HG03159 (cell line): ENCODE measurements around the gene PLEKHG1.

Source experiments
- ATAC-seq: cut with Tn5 transposase; IDR thresholded peaks from one replicate; pipeline ENCODE4 v1.9.1; 2021; ENCODE audit warnings: mild to moderate bottlenecking, moderate library complexity; ENCODE audit not compliant: unreplicated experiment

PLEKHG1 gene

DNA sequence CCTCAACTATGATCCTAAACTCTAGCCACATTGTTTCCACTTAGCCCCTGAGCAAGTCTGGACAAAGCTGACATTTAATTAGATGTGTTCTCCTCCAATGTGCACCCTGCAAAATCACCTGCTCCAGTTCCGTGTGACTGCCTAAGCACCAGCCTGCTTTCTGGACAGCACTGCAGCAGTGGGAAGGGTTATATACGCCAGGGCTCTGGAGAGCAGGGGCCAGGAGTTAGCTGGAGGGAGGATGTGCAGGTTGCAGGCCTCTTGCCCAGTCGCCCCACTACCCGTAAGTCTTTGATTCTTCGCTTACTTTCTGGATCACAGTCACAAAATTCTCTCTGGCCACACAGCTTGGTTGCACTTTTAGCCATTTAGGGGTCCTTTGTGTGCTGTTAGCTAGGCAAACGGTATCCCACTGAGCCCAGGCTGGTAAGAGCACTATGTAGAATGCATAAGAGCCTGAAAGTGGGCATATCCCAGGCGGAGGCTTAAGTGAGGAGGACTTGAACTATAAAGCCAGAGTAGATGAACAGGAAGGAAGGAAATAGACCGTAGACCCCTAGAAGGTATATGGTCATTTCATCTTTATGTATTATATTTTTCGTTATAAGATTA, 10.7 kb upstream of the PLEKHG1 start:
- ATAC-seq = no peak

DNA sequence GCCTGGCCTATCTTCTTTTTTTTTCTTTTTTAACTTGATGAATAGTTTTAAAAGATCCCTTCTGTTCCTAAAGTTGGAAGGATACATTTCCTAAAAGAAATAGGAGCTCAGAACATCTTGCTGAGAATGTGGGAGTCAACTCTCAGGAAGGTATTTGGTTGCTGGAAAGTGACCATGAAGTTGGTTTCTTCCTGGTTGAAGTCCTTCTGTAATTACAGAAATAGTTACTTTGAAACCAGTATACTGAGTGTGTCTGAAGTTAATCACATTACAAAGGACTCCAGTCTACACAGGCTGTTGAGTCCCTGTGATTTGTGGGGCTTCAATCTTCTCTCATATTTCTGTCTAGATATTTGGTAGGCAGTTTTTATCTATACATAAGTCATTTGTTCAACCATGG, 9.8 kb upstream of the PLEKHG1 start:
- ATAC-seq = no peak

DNA sequence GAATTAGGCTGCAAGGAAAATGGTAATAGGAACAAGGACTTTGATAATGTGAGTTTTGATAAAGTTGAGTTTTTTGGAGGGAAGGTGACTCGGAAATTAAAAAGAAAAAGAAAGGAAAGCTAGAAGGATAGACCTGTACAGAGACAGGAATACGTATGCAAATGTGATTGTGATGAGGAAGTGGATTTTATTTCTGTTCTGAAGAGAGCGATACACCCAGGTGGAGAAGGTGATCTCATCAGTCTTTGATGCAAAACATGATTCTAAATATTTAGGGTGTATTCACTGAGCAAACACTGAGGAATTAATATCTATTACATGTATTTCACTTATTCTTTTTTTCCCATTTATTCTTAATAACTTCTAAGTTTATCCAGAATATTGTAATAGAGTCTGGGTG, 9.2 kb upstream of the PLEKHG1 start:
- no peak for ATAC-seq

DNA sequence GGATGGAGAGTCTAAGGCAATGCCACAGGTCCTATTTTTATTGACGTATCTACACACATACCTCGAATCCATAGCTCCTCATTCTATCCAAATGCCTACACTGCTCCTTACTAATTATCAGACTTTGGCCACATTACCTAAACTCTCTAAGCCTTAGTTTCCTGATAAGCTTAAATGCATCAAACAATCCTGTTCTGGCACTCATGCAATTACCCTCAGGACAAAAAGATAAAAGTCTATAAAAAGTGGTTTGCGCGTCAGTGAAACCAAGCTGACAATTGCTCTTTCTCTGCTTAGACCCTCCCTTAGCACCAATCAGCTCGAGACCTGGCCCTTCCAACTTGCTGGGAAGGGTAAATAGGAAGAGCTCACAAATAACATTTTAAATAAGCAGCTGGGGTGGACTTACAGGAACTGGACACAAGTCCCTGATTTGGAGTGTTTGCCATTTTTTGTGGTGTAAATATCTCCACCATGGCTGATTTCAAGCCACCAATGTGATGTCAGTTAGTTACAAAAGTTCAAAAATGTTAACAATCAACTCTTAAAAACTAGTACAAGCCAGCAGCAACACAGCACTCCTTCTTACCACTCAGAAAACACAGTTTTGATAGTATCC, 7.2 kb upstream of the PLEKHG1 start:
- no peak for ATAC-seq

DNA sequence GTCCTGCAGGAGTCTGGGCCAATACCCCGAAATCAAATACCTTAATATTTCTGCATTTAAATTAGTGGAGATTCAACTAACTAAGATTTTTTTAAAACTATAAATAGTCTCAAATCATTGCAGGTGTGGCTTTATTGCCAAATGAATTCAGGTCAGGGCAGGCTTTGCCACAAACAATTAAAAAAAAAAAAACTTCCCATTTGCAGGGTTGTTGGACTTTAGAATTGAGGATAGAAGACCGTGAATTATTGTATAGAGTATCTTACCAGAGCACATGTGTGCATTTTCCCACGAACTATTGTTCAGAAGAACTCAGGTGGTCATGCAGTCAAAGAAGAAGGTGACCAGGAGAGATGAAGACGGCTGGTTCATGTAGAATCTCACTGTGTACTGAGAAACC, 6.6 kb upstream of the PLEKHG1 start:
- no peak for ATAC-seq

DNA sequence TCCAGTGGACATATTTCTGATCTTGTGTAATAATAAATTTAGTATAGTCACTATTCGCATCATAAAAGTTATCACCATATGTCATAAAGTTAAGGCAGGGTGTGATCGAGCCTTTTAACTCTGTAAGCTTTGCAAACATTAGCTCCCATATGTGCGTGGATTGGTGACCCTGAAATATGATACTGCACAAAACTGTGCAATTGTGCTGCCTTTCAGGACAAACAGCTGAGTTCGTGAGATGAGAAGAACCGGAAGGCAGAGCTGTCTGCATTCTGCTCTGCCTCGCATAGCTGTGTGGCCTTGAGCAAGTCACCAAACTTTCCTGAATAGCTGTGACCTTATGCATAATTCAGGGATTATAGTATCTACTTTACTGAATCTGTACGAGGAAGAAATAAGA, 3.2 kb upstream of the PLEKHG1 start:
- ATAC-seq = no peak

DNA sequence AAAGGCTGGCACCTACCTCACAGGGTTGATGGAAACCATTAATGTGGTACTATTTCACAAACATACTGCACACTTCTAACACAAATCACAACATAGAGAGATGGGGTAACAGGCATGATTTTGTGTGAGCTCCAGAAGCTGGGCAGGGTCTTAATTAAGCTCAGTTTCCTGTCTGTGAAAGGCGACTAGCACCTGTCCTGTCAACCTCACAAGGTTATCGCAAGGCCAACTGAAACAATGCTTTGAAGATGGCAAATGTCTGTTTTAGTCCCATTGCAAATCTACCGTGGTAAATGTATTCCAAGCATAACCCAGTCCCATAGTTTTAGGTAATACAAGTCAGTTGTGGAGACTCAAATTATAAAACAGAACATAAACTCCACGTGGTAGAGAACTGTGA, 1.3 kb upstream of the PLEKHG1 start:
- ATAC-seq = no peak

DNA sequence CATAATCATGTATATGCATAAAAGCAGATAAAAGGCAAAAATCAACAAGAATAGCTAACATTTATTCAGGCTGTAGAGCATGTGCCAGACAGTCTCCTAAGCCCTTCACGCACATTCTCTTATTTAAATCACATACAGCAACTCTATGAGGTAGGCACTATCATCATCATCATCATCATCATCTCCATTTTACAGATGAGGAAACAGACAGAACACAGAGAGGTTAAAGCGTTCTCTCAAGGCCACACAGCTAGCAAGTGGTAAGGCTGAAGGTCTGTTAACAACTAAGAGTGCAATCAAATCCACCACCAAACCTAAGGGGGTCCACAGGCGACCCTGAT, 857 bp upstream of the PLEKHG1 start:
- no peak for ATAC-seq

DNA sequence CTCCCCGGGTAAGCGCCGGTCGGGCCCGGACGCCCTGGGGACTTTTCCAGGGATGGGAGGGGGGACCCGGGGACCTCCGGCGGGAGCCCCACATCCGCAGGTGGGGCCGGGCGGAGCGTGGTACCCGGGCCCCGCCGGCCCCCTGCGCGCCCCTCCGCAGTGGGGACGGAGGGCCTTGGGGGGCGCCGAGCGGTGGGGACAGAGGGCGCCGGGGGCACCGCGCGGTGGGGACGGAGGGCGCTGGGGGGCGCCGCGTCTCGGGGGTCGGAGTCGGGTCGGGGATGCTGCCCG, 270 bp downstream of the PLEKHG1 start:
- no peak for ATAC-seq

DNA sequence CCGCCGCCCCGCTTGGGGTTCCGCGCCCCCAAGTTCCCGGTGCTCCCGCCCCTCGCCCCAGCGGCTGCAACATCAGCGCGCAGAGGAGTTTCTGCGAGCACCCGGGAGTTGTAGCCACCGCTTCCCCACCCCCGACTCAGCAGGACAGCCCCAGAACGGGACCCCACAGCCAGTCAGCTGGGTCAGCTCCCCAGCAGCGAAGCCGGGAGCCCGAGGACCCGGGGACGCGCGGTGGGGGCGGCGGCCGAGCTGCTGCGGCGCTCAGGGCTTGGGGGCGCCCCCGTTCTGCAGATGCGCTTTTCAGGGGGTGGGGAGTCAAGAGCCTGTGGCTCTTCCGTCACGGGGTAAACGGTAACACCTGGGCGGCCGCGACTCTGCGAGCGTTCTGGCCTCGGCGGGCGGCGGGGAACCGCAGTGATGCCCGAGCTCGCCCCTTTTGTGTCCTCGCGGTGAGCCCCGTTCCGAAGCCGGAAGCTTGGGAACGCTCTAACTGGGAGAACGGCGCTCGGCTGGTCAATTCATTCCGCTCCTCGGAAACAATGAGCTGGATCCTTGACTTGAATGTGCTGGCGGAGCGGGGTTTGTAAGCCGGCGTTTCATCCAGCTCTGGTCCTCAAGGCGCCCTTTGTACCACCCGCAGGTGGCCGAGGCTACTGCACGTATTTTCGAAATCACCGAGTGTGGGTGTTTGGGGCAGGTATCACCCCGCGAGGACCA, 774 bp downstream of the PLEKHG1 start:
- peak; percentile 75 for ATAC-seq

DNA sequence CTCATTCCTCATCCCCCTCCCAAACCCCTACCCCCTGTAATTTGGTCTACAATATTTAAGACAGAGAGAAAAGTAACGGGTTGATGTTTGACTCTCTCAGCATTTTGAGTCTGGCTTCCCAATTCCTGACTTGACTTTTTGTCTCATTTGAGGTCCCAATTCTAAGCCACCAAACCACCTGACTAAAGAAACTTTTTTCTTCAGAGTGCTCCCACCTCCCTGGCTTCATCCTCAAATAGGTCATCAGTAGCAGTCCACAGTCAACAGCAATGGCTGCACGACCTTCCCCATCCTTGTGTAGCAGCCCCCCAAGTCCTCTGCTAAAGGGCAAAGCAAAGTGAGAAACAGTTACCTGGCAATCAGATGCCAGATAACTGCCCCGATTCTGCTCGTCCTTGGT, 1.8 kb downstream of the PLEKHG1 start:
- ATAC-seq = no peak

DNA sequence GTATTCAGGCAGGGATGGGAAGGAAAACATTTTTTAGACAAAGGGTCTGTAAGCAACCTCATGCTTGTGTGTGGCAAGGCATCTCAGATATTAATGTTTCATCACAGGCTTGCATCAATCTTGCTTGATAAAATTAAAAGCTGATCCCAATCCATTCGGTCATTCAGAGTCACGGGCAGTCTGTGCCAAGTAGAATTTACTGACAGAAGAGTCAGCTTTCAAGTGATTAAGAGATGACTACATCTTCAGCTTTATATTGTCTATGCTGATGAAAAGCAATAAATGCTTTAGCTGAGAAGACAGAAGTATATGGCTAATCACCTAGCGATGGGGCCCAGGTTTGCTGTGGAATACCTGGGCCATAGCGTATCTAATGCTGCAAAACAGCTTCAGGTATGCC, 3.5 kb downstream of the PLEKHG1 start:
- no peak for ATAC-seq

DNA sequence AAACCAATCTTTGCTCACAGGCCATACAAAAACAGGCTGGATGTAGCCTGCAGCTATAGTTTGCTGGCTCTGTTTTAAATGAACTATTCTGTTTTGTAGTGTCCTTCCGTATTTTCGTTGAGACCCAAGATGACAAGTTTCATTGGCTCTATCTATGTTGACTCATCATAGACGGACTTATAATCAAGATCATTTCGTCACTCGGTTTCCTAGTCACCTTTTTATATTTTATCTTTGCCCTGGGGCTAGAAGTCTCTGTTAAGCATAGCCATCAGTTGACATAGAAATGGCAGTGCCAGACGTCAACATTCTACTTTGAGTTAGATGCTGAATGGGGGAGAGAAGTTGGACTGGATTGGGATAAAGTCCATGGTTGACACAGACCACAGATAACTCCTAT, 4.8 kb downstream of the PLEKHG1 start:
- no peak for ATAC-seq

DNA sequence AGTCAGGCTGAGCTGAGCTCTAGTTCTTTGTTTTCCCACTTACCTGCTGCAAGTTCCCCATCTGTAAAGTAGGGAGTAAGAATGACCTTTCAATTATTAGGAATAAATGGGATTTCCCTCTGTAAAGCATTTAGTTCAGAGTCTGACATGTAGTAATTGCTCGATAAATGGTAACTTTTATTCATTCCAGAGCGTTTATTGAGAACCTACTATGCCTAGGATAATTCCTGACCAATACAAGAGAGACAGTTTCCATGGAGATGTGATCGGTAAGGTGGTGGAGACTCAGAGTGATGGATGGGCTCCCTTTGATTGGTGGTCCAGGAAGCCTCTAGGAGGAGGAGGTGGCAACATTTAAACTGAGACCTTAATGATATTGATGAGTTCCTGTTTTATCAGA, 5.6 kb downstream of the PLEKHG1 start:
- no peak for ATAC-seq

DNA sequence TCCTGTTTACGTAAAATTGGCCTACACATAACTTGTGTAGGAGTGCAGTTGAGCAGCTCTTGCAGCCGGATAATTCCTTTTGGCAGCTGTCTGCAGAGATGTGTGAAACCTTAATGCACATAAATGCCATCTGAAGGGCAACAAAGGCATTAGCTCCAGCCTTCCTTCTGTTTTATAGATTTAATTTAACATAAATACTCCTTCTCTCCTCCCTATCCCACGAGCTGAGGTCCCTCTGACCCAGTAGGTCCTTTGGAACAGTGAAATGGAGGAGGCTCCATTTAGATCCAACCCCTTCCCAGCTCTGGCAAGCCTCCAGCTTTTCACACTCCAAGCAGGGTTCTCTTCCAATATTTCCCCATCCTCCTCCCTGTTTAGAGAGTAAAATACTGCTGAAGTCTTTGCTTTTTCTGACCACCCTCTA, 6.5 kb downstream of the PLEKHG1 start:
- no peak for ATAC-seq

DNA sequence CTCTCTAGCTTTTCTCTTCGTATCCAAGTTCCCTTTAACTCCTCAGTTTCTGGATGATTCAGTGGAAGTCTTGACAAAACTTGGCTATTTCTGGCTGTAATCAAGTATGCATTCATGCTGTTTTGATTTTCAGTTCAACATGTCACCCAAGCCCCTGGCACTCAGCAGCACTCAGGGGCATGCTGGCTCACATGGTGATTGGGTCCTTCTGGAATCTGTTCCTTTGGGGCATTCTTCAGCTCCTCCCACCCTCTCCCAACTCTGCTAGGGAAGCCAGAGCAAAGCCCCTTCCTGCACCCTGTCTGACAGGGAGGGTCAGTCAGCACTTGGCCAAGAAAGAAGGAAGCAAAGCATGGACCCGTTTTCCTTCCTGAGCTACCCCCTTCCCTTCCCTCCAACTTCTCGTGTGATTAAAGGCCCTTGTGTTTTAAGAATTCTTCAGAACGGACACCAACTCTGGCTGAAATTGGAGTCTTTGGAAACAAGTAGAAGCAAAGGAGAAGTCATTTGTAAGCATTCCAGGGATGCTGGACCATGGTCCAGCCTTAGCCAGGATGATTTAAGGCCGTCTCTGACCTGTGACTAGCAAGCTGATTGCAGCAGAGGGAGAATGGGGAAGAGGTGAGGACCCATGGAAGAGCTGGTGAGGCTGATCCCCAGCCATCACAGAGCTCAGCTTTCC, 7.1 kb downstream of the PLEKHG1 start:
- no peak for ATAC-seq

DNA sequence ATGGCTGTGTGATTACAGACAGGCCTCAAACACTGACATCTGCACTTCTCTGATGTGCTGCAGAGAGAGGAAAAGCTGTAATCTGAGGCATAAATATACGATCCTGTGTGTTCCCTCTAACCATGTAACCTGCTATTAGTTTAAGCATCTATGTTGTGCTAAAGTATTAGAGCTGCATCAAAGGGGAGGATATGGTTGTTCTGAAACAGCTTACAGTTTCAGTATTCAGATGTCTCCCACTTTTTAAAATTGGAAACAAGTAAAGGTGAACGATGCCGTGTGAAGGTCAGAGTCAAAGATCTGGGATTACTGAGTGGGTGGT, 7.6 kb downstream of the PLEKHG1 start:
- ATAC-seq = no peak

DNA sequence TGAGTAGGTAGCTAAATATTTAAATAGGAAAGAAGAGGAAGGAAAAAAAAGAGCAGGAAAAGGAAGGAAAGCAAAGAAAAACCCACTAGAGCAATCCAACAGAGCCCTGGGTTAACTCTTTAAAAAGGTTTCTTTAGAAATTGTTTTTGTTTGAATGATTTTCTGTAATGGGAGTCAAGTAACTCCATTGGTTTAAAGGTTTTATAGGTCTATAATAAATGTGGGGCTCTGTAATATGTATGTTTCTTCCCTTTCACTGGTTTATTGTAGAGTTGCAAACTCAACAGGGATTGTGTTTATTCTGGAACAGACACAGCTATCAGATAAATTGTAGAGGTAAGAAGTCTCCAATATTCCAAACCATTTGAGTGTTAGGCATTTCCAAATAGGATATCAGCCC, 10.9 kb downstream of the PLEKHG1 start:
- ATAC-seq = no peak

DNA sequence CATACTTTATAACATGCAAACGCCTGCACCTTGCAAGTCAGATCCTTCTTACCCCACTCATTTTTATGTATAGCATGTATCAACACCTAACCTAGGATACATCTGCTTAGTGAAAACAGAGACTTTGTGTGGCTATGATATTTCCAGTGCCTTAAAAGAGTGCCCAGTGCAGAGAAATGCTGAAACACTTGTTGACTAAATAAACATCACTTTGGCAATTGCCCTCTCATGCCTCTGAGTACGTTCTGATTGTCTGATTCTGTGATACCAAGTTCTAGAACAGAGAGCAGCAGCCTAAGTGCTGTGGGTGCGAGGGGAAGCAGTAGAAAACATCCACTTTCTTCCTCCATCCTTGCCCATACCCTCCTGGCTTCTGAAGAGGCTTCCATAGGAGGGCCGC, 13.6 kb downstream of the PLEKHG1 start:
- no peak for ATAC-seq

DNA sequence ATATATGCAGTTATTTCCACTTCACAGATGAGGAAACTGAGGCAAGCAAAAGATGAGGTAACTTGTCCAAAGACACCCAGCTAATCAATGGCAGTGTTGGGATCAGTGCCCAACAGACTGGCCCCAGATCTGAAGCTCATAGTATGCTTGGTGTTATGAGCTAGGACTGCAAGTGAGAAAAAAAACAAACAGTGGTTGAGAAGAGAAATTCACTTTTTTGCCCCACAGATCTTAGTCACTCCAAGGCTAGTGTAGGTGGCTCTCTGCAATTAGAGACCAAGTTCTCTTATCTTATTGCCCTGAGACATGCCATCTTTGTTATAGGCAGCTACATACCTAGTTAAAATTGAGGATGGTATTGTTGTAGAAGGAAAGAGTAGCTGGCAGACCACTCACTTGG, 16.3 kb downstream of the PLEKHG1 start:
- no peak for ATAC-seq

DNA sequence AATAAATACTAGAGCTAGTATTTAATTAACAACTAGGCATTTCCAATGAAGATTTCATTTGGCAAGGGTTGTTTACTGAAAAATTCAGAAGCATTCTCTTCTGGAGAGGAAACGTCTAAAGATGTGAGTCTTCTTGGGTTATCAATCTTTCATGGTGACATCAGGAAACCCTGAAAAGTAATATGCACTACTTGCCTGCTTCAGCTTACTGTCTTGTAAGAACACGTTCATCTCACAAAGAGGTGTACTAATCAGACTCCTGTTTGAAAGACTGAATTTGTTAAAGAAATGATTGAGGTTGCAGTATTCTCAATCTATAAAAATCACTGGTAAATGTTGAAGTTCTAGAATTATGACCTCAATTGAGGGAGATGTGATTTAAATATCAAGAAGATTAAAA, 16.9 kb downstream of the PLEKHG1 start:
- ATAC-seq = no peak

DNA sequence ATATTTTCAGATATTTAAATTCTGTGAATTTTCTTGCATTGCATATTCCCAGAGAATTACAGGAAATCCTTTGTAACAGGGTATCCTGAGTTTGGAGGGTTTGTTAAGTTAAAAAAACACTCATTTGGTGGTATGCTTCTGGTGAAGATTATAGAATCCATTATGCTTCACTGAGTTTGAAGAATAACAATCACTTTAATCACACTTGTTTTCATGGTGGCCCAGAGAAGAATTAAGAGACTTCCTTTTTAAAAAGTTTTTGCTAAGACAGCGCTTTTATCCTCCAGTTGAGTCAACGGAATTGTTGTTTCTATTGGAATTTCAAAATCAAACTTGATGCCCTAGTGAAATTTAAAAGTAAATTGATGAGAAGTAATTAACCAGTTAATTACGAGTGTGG, 17.4 kb downstream of the PLEKHG1 start:
- no peak for ATAC-seq
